Lower leg skin (tissue), 3 donors: Measurements from ENCODE around the gene CHID1.

Experiments used
- CTCF ChIP-seq, 3 donors: fragments of 450-650 bp; IDR thresholded peaks; one replicate each; pipeline ENCODE4 v1.5.1; 2016; ENCODE audit warnings: antibody characterized with exemption in 3 of 3, mild to moderate bottlenecking in 3 of 3, moderate library complexity in 2 of 3
- POLR2A ChIP-seq, 2 donors: fragments of 450-650 bp; IDR thresholded peaks; one replicate each; pipeline ENCODE4 v1.6.1; 2016 to 2017; ENCODE audit warnings: antibody characterized with exemption in 2 of 2, mild to moderate bottlenecking in 1 of 2, moderate library complexity in 1 of 2

GRCh38 chr11:850775-851763, 59.5 kb downstream of the CHID1 start:
- TF ChIP-seq CTCF (IDR thresholded peaks at IDR 0.05) (no peak), POLR2A (IDR thresholded peaks at IDR 0.05) (no peak)
